AG04450 (cell line): Measurements from ENCODE around the gene STRN3. TPM values are rescaled to one million over a fixed set of nuclear protein-coding genes. Genes with fewer than 3 reads are reported as not detected.

ENCODE experiments used
- CTCF ChIA-PET: fragments of 300-600, 350-600 bp; formaldehyde crosslinking; extraction: SDS; loops from one replicate; lab custom pipeline; 2022; ENCODE audit warnings: antibody characterized with exemption, inconsistent platforms; lab: Charles Lee
- POLR2A ChIA-PET: fragments of 350-600 bp; formaldehyde crosslinking; extraction: SDS; loops from one replicate; lab custom pipeline; 2021; ENCODE audit warnings: antibody characterized with exemption, inconsistent platforms; lab: Yijun Ruan, JAX
- DNase-seq: peaks from one replicate; pipeline ENCODE4 v3.0.0-alpha.2; 2011; ENCODE audit warnings: low read depth, low spot score
- H3K27ac ChIP-seq: one replicate; pipeline ENCODE4 v1.5.1; 2012; ENCODE audit warnings: low read depth, low read length, control low read depth
- H3K27me3 ChIP-seq: one replicate; pipeline ENCODE4 v1.6.0; 2012; ENCODE audit warnings: low read length; ENCODE audit not compliant: control insufficient read depth, insufficient read depth
- H3K4me3 ChIP-seq: 2 replicates; pipeline ENCODE4 v1.5.1; 2011; ENCODE audit warnings: mild to moderate bottlenecking, low read depth, low read length, control low read depth
- H3K9me3 ChIP-seq: 2 replicates; pipeline ENCODE4 v1.5.1; 2012; ENCODE audit warnings: low read length; ENCODE audit not compliant: control insufficient read depth, insufficient read depth
- CTCF ChIP-seq: IDR thresholded peaks from 2 replicates; pipeline ENCODE4 v1.5.1; 2011; ENCODE audit warnings: low read depth, low read length, control low read depth, inconsistent platforms
- polyA plus RNA-seq: library from polyadenylated mRNA; depleted of rRNA; stranded (reverse); fragments of >200 nt; gene quantifications from 2 replicates; pipeline ENCODE4 v1.2.3, GENCODE V29; 2011

Gene STRN3
- polyA plus RNA-seq, 1 experiment, result 41.1 TPM

- CTCF ChIA-PET, result no interaction called here
- POLR2A ChIA-PET, result no interaction called here
- Histone ChIP-seq H3K27ac (no peak overlapping the region), H3K27me3 (no peaks in the 10 kb centered on the region), H3K9me3 (no peaks in the 10 kb centered on the region), H3K4me3 (no peak overlapping the region)
- no peak for TF ChIP-seq CTCF
- peak; percentile 8 for DNase-seq
These were observed 142.5 kb downstream of the STRN3 start for GRCh38 chr14:30883508-30884294.

- TF ChIP-seq CTCF, result no peak
- CTCF ChIA-PET, result no interaction called here
- Histone ChIP-seq H3K27me3 (peaks cover 1% of the 10 kb centered on the region), H3K27ac (no peak overlapping the region), H3K4me3 (no peak overlapping the region), H3K9me3 (no peaks in the 10 kb centered on the region)
- POLR2A ChIA-PET, result no interaction called here
- DNase-seq, result no peak
These were observed 143.7 kb downstream of the STRN3 start for GRCh38 chr14:30882431-30882830.

- ChIA-PET POLR2A (no interaction called here), CTCF (no interaction called here)
- TF ChIP-seq CTCF, result no peak
- Histone ChIP-seq H3K27ac (no peak overlapping the region), H3K27me3 (peaks cover 45% of the 10 kb centered on the region), H3K4me3 (no peak overlapping the region), H3K9me3 (peaks cover 4% of the 10 kb centered on the region; the same call in 1 of the 2 replicates)
- DNase-seq, result no peak
These were observed 149.5 kb downstream of the STRN3 start for GRCh38 chr14:30876692-30877091.

- no peak overlapping the region for H3K27ac ChIP-seq
- TF ChIP-seq CTCF, result no peak
- no peak for DNase-seq
- H3K9me3 ChIP-seq, result peaks cover 4% of the 10 kb centered on the region; the same call in 1 of the 2 replicates
- ChIA-PET CTCF (no interaction called here), POLR2A (no interaction called here)
- peaks cover 50% of the 10 kb centered on the region for H3K27me3 ChIP-seq
- H3K4me3 ChIP-seq, result no peak overlapping the region
These were observed 150.5 kb downstream of the STRN3 start for GRCh38 chr14:30875788-30876053.

- DNase-seq, result no peak
- POLR2A ChIA-PET, result no interaction called here
These were observed 151.0 kb downstream of the STRN3 start for GRCh38 chr14:30874999-30875787.

More at GRCh38 chr14:30874999-30875787, 151.0 kb downstream of the STRN3 start:
- Histone ChIP-seq H3K27ac (no peak overlapping the region), H3K4me3 (peak overlapping the region; percentile 50), H3K27me3 (peaks cover 50% of the 10 kb centered on the region), H3K9me3 (peaks cover 4% of the 10 kb centered on the region; the same call in 1 of the 2 replicates)
- CTCF ChIA-PET, result interaction anchor here (0.5 kb wide), 1 partner anchor 272 kb away, joined by 5 read pairs; no protein-coding TSS in a partner anchor
- no peak for TF ChIP-seq CTCF
